ENCODE measurements around the gene SFT2D1. TPM values are rescaled to one million over a fixed set of nuclear protein-coding genes. Genes with fewer than 3 reads are reported as not detected.
A peak's percentile ranks its signal among the peaks of the same experiment; 100 is the strongest.

The SFT2D1 gene
- 10 to 100 TPM; 32.8 to 44.7 (median 33.5) TPM for total RNA-seq
- 57.5 TPM for total RNA-seq (2013)

GRCh38 chr6:166342349-166343149 lies at the start of gene SFT2D1:
SFT2D1 (minus strand) TSS chr6:166342545; CDS start chr6:166342481, 64 bp downstream.
- Histone ChIP-seq H3K4me1 (ENCODE audit: control insufficient read depth, insufficient read depth, low read length) (peaks cover 40% of the 10 kb centered on the region), H3K36me3 (ENCODE audit: control insufficient read depth, insufficient read depth, low read length) (peaks cover 7% of the 10 kb centered on the region), H3K27ac (ENCODE audit: low read length) (peak within 1 kb of the TSS; percentile 99), H3K27me3 (ENCODE audit: control insufficient read depth, insufficient read depth, low read length) (no peaks in the 10 kb centered on the region), H3K4me3 (ENCODE audit: low read length) (peak within 1 kb of the TSS; percentile 96), H3K9me3 (ENCODE audit: control insufficient read depth, insufficient read depth, low read length) (no peaks in the 10 kb centered on the region)
- intact Hi-C loops (cut with micrococcal nuclease) = loop anchor here (5.0 kb wide), 1 partner anchor 85 kb away; no protein-coding TSS in a partner anchor
- DNase-seq = peak; percentile 79 to 90
- TF ChIP-seq, protein P1, sequence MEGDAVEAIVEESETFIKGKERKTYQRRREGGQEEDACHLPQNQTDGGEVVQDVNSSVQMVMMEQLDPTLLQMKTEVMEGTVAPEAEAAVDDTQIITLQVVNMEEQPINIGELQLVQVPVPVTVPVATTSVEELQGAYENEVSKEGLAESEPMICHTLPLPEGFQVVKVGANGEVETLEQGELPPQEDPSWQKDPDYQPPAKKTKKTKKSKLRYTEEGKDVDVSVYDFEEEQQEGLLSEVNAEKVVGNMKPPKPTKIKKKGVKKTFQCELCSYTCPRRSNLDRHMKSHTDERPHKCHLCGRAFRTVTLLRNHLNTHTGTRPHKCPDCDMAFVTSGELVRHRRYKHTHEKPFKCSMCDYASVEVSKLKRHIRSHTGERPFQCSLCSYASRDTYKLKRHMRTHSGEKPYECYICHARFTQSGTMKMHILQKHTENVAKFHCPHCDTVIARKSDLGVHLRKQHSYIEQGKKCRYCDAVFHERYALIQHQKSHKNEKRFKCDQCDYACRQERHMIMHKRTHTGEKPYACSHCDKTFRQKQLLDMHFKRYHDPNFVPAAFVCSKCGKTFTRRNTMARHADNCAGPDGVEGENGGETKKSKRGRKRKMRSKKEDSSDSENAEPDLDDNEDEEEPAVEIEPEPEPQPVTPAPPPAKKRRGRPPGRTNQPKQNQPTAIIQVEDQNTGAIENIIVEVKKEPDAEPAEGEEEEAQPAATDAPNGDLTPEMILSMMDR (IDR thresholded peaks at IDR 0.05) = no peak
- Mint-ChIP-seq H3K27me3 (ENCODE audit: low read depth in 2 of 2) (peaks cover 3 to 7% of the 10 kb centered on the region in 2 donors), H3K4me1 (peaks cover 18 to 19% of the 10 kb centered on the region in 2 donors), H3K27ac (peak within 1 kb of the TSS; percentile 93 to 97), H3K9me3 (no peaks in the 10 kb centered on the region), H3K4me3 (peak within 1 kb of the TSS; percentile 97), H3K36me3 (peaks cover 1% of the 10 kb centered on the region)
- ATAC-seq = peak; percentile 76 to 89 (median 86)
- under 1% methylated on average over 73 of the region's 73 CpGs for WGBS (ENCODE audit: insufficient coverage)

DNA sequence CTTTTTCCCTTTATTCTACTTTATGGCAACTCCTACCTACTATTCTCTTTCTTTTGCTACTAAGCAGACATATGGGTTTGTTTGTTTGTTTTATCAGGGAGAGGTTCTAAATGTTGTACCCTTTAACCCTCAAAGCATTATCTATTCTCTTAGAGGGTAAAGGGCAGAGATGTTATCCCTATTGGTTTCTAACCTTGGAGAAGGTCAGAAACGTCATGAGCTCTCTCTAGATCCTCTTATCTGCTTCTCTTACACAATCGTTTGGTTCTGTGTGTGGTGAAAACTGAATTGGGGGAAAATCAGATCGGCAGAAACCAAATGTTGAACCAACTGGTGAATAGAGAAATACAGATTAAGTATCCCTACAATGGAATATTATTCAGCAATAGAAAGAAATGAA lies 46.8 kb upstream of the SFT2D1 start:
- H3K4me3 Mint-ChIP-seq = no peak overlapping the region
- no peaks in the 10 kb centered on the region for H3K36me3 Mint-ChIP-seq
- WGBS (ENCODE audit: insufficient coverage) = no CpG with 5 or more reads among the region's 3 CpGs
- H3K4me1 ChIP-seq (ENCODE audit: control insufficient read depth, insufficient read depth, low read length) = peaks cover 2% of the 10 kb centered on the region
- intact Hi-C loops (cut with micrococcal nuclease) = no loop called here
- DNase-seq (no peak), ATAC-seq (no peak)
- no peak overlapping the region for H3K27ac Mint-ChIP-seq
- H3K27me3 ChIP-seq (ENCODE audit: control insufficient read depth, insufficient read depth, low read length) = no peaks in the 10 kb centered on the region
- H3K27me3 Mint-ChIP-seq (ENCODE audit: low read depth in 2 of 2) = peaks cover 9 to 10% of the 10 kb centered on the region in 2 donors
- no peak overlapping the region for H3K27ac ChIP-seq (ENCODE audit: low read length)
- H3K4me3 ChIP-seq (ENCODE audit: low read length) = no peak overlapping the region
- no peaks in the 10 kb centered on the region for H3K9me3 ChIP-seq (ENCODE audit: control insufficient read depth, insufficient read depth, low read length)
- TF ChIP-seq, protein P1 (IDR thresholded peaks at IDR 0.05) = no peak
- no peaks in the 10 kb centered on the region for H3K36me3 ChIP-seq (ENCODE audit: control insufficient read depth, insufficient read depth, low read length)
- no peaks in the 10 kb centered on the region for H3K4me1 Mint-ChIP-seq
- no peaks in the 10 kb centered on the region for H3K9me3 Mint-ChIP-seq

DNA sequence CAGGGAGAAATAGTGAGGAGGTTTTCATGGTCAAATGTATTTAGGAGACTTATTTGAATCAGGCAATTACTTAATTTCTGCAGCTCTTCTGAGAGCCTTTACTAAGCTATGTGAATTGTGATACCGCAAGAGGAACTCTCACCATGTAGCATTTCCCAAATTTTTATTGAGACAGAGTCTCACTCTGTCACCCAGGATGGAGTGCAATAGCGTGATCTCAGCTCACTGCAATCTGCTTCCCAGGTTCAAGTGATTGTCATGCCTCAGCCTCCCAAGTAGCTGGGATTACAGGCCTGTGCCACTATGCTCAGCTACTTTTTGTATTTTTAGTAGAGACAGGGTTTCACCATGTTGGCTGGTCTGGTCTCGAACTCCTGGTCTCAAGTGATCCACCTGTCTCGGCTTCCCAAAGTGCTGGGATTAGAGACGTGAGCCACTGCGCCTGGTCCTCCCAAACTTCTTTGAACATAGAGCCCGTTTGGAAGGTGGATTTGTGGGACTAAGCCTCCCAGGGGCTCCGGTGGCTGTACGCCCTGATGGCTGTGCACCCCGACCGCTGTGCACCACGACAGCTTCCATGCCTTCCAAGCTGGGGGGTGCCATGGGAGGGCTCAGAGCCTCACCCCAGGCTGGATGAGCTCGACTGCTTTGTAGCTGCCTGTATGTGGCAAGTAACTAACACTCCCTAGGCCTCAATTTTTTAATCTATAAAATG lies 46.1 kb upstream of the SFT2D1 start:
- no peak for ATAC-seq
- DNase-seq = no peak
- Mint-ChIP-seq H3K36me3 (no peaks in the 10 kb centered on the region), H3K27ac (no peak overlapping the region), H3K4me1 (no peaks in the 10 kb centered on the region), H3K4me3 (no peak overlapping the region), H3K27me3 (ENCODE audit: low read depth in 2 of 2) (peaks cover 9 to 10% of the 10 kb centered on the region in 2 donors), H3K9me3 (no peaks in the 10 kb centered on the region)
- WGBS (ENCODE audit: insufficient coverage) = 93% methylated on average over 13 of the region's 13 CpGs
- Histone ChIP-seq H3K9me3 (ENCODE audit: control insufficient read depth, insufficient read depth, low read length) (no peaks in the 10 kb centered on the region), H3K4me1 (ENCODE audit: control insufficient read depth, insufficient read depth, low read length) (peaks cover 8% of the 10 kb centered on the region), H3K27ac (ENCODE audit: low read length) (no peak overlapping the region), H3K4me3 (ENCODE audit: low read length) (no peak overlapping the region), H3K36me3 (ENCODE audit: control insufficient read depth, insufficient read depth, low read length) (no peaks in the 10 kb centered on the region), H3K27me3 (ENCODE audit: control insufficient read depth, insufficient read depth, low read length) (no peaks in the 10 kb centered on the region)
- intact Hi-C loops (cut with micrococcal nuclease) = no loop called here
- TF ChIP-seq, protein P1 (IDR thresholded peaks at IDR 0.05) = no peak
